ENCODE results near the gene UBE2D2. TPM values are rescaled to one million over a fixed set of nuclear protein-coding genes. Genes with fewer than 3 reads are reported as not detected.

Gene UBE2D2
- total and polyA plus RNA-seq, 2 donors (not counting 1 experiment from before 2014, with no cell fraction given): 64.3 to 168 TPM

DNA sequence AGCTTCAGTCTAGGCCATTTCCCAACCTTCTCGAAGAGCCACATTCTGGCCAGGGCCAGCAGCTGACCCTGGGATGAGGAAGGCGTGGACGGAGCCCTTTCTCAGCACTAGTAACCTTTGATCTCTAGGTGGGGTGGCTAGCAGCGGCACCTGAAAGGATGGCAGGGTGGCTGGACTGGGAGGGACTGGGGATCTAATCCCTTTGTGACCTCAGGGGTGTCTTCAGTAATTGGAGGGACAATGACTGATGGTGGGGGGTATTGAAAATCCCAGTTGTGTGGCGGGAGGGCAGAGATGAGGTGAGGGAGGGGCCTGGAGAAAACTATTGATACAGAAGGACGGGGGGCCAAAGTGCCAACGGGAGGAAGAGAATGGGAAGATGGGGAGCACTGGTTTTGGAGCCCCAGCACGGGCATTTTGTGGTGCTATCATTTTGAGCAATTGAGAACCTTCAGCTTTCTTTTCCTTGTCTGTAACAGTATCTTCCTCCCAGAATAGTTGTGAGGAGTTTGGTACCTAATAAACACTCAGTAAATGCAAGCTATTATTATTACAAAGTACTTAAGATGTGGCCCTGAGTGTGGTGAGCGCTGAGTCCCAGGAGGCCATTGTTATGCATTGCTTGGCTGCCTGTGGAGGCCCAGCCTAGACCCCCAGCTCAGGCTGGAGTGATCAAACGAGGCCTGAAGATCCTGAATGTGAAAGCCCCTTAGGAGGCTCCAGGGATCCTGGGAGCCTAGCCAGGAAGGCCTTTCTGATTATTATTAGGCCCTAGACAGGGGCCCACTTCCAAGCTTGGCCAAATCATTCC is 37.3 kb upstream of the UBE2D2 start:
- Histone ChIP-seq H3K27me3 (replicated peaks in 1 of 4; ENCODE audit: control extremely low read depth in 1 of 4, control insufficient read depth in 3 of 4, insufficient read depth in 4 of 4, low read length in 3 of 4) (no peaks in the 10 kb centered on the region), H3K4me1 (ENCODE audit: control insufficient read depth in 2 of 2, insufficient read depth in 2 of 2, low read length in 2 of 2) (peaks cover 27 to 30% of the 10 kb centered on the region in 2 donors), H3K79me2 (ENCODE audit: control insufficient read depth, insufficient read depth, low read length) (no peaks in the 10 kb centered on the region), H3K4me2 (replicated peaks; ENCODE audit: low read depth, low read length, poor library complexity, severe bottlenecking) (peak overlapping the region; percentile 39), H2AFZ (ENCODE audit: insufficient read depth, low read depth, low read length, poor library complexity, severe bottlenecking) (peak overlapping the region; percentile 62), H3K27ac (ENCODE audit: low read length in 2 of 2) (no peak overlapping the region), H3K4me3 (ENCODE audit: control extremely low read depth in 1 of 5, extremely low read depth in 1 of 5, insufficient read depth in 1 of 5, low read depth in 2 of 5, low read length in 4 of 5) (no peak overlapping the region), H3K9ac (ENCODE audit: low read length) (no peak overlapping the region), H4K20me1 (ENCODE audit: control insufficient read depth, insufficient read depth, low read length, poor library complexity, severe bottlenecking) (no peaks in the 10 kb centered on the region), H3K9me3 (ENCODE audit: control extremely low read depth in 1 of 3, control insufficient read depth in 2 of 3, insufficient read depth in 1 of 3, low read length in 2 of 3) (no peaks in the 10 kb centered on the region), H3K36me3 (replicated peaks in 1 of 2; ENCODE audit: control extremely low read depth in 1 of 2, control insufficient read depth in 1 of 2, extremely low read depth in 1 of 2, insufficient read depth in 2 of 2, low read length in 1 of 2) (no peaks in the 10 kb centered on the region)
- Mint-ChIP-seq H3K27me3 (no peaks in the 10 kb centered on the region), H3K9me3 (ENCODE audit: insufficient read depth) (no peaks in the 10 kb centered on the region), H3K27ac (peak overlapping the region; percentile 59), H3K4me1 (peaks cover 34% of the 10 kb centered on the region), H3K4me3 (no peak overlapping the region)
- POLR2A ChIA-PET: interaction anchor here (1.6 kb wide), 1 partner anchor 132 kb away, joined by 6 read pairs; no protein-coding TSS in a partner anchor
- TF ChIP-seq EZH2 (IDR thresholded peaks at IDR 0.05; ENCODE audit: borderline replicate concordance, insufficient read depth, low read depth, low read length, poor library complexity, severe bottlenecking): no peak
- TF ChIP-seq, protein P1, sequence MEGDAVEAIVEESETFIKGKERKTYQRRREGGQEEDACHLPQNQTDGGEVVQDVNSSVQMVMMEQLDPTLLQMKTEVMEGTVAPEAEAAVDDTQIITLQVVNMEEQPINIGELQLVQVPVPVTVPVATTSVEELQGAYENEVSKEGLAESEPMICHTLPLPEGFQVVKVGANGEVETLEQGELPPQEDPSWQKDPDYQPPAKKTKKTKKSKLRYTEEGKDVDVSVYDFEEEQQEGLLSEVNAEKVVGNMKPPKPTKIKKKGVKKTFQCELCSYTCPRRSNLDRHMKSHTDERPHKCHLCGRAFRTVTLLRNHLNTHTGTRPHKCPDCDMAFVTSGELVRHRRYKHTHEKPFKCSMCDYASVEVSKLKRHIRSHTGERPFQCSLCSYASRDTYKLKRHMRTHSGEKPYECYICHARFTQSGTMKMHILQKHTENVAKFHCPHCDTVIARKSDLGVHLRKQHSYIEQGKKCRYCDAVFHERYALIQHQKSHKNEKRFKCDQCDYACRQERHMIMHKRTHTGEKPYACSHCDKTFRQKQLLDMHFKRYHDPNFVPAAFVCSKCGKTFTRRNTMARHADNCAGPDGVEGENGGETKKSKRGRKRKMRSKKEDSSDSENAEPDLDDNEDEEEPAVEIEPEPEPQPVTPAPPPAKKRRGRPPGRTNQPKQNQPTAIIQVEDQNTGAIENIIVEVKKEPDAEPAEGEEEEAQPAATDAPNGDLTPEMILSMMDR (IDR thresholded peaks at IDR 0.05): no peak
- peak; percentile 43 for ATAC-seq (ENCODE audit: low read depth)
- DNase-seq: no peak
- WGBS (ENCODE audit: insufficient coverage): 69% methylated on average over 6 of the region's 10 CpGs
- intact Hi-C loops (cut with micrococcal nuclease): no loop called here
- CTCF ChIA-PET: interaction anchor here (1.4 to 2.5 kb wide), 4 partner anchors 11 to 104 kb away, joined by 4 to 14 read pairs (median 6); no protein-coding TSS in a partner anchor

DNA sequence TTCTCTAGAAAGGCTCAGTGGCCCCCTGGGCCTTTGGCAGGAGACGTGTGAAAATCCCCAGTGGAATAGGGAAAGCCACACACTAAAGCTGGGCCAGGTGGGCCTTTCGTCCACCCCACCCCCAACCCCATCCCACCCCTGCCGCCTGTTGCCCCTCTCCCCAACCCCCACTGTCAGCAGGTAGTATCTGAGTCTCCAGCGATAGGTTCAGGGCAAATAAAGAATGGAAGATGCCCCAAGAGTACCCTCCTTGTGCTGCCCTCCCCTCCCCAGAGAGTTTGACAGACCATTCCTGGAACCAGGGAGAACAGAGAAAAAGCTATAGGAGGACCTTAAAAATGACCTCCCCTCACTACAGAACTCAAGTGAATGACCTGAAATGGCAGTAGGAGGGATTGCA is 36.7 kb upstream of the UBE2D2 start:
- H3K36me3 ChIP-seq (replicated peaks in 1 of 2; ENCODE audit: control extremely low read depth in 1 of 2, control insufficient read depth in 1 of 2, extremely low read depth in 1 of 2, insufficient read depth in 2 of 2, low read length in 1 of 2): no peaks in the 10 kb centered on the region
- Mint-ChIP-seq H3K27me3 (no peaks in the 10 kb centered on the region), H3K27ac (peak overlapping the region; percentile 59), H3K4me3 (no peak overlapping the region), H3K4me1 (peaks cover 32% of the 10 kb centered on the region), H3K9me3 (ENCODE audit: insufficient read depth) (no peaks in the 10 kb centered on the region)
- H3K9ac ChIP-seq (ENCODE audit: low read length): no peak overlapping the region
- ChIA-PET POLR2A (interaction anchor here (0.6 to 1.6 kb wide), 2 partner anchors 133 to 138 kb away, joined by 3 to 6 read pairs; no protein-coding TSS in a partner anchor), CTCF (interaction anchor here (1.4 to 2.5 kb wide), 3 partner anchors 12 to 104 kb away, joined by 4 to 14 read pairs (median 7); no protein-coding TSS in a partner anchor)
- H3K4me1 ChIP-seq (ENCODE audit: control insufficient read depth in 2 of 2, insufficient read depth in 2 of 2, low read length in 2 of 2): peaks cover 27 to 29% of the 10 kb centered on the region in 2 donors
- H4K20me1 ChIP-seq (ENCODE audit: control insufficient read depth, insufficient read depth, low read length, poor library complexity, severe bottlenecking): no peaks in the 10 kb centered on the region
- DNase-seq (no peak), ATAC-seq (ENCODE audit: low read depth) (no peak)
- TF ChIP-seq, protein P1 (IDR thresholded peaks at IDR 0.05): no peak
- no peak for TF ChIP-seq EZH2 (IDR thresholded peaks at IDR 0.05; ENCODE audit: borderline replicate concordance, insufficient read depth, low read depth, low read length, poor library complexity, severe bottlenecking)
- H3K27ac ChIP-seq (ENCODE audit: low read length in 2 of 2): no peak overlapping the region
- peak overlapping the region; percentile 85 for H2AFZ ChIP-seq (ENCODE audit: insufficient read depth, low read depth, low read length, poor library complexity, severe bottlenecking)
- intact Hi-C loops (cut with micrococcal nuclease): no loop called here
- H3K4me2 ChIP-seq (replicated peaks; ENCODE audit: low read depth, low read length, poor library complexity, severe bottlenecking): peak overlapping the region; percentile 39
- no peaks in the 10 kb centered on the region for H3K27me3 ChIP-seq (replicated peaks in 1 of 4; ENCODE audit: control extremely low read depth in 1 of 4, control insufficient read depth in 3 of 4, insufficient read depth in 4 of 4, low read length in 3 of 4)
- H3K4me3 ChIP-seq (ENCODE audit: control extremely low read depth in 1 of 5, extremely low read depth in 1 of 5, insufficient read depth in 1 of 5, low read depth in 2 of 5, low read length in 4 of 5): no peak overlapping the region
- no peaks in the 10 kb centered on the region for H3K9me3 ChIP-seq (ENCODE audit: control extremely low read depth in 1 of 3, control insufficient read depth in 2 of 3, insufficient read depth in 1 of 3, low read length in 2 of 3)
- no CpG with 5 or more reads among the region's 4 CpGs for WGBS (ENCODE audit: insufficient coverage)
- no peaks in the 10 kb centered on the region for H3K79me2 ChIP-seq (ENCODE audit: control insufficient read depth, insufficient read depth, low read length)

Data from B cell (primary cell).